Fibroblast of pulmonary artery (primary cell): Measurements from ENCODE around the gene MTRF1.
"Not testable (repeated sequence)": the region's sequence is repeated elsewhere in the genome, so short reads cannot be mapped to it uniquely, and the experiment has no call there.

Experiments
- DNase-seq: peaks from one replicate; pipeline ENCODE4 v3.0.0-alpha.2; 2010; ENCODE audit warnings: low read depth
- H3K4me3 ChIP-seq: replicated peaks from 2 replicates; pipeline ENCODE4 v1.5.1; 2011; ENCODE audit warnings: low read depth, mild to moderate bottlenecking, control low read depth, low read length, moderate library complexity
- CTCF ChIP-seq: IDR thresholded peaks from 2 replicates; pipeline ENCODE4 v1.5.1; 2011; ENCODE audit warnings: mild to moderate bottlenecking, control low read depth, low read length, inconsistent platforms; ENCODE audit errors: missing control alignments

Gene MTRF1

GRCh38 chr13:41178040-41178439 lies 85.3 kb downstream of the MTRF1 start:
- TF ChIP-seq CTCF = no peak
- peak; percentile 70 for DNase-seq
- no peak overlapping the region for H3K4me3 ChIP-seq

DNA sequence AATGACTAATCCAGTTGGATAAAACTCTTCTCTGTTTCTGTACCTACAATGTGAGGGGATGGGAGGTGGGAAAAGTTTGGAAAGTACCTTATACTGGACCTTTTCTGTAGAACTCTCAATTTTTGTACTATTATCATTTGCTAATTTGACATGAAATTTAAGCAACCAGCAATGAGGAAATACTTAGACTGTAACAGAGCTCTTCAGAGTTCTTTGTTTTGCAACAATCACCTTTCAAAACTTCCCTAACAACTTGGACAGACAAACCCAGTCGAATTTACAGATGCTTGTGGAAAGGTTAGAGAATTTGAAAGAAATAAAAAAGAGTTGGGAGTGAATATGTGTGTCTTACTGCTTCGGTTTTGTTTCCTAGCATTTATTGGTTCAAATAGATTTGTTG lies 85.8 kb downstream of the MTRF1 start:
- TF ChIP-seq CTCF = no peak
- peak; percentile 43 for DNase-seq
- no peak overlapping the region for H3K4me3 ChIP-seq

DNA sequence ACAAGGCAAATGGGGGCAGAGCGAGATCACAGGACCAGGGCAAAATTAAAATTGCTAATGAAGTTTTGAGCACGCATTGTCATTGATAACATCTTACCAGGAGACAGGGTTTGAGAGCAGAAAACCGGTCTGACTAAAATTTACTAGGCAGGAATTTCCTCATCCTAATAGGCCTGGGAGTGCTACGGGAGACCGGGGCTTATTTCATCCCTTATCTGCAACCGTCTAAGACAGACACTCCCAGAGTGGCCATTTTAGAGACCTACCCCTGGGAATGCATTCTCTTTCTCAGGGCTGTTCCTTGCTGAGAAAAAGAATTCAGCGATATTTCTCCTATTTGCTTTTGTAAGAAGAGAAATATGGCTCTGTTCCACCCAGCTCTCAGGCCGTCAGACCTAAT lies 87.8 kb downstream of the MTRF1 start:
- not testable (repeated sequence) for H3K4me3 ChIP-seq, DNase-seq
